HL-60/S4 (cell line): Measurements from ENCODE around the gene GADD45GIP1.
"Not testable (repeated sequence)": the region's sequence is repeated elsewhere in the genome, so short reads cannot be mapped to it uniquely, and the experiment has no call there.

Source experiments
- in situ Hi-C: fragments of 300-500 bp; cut with MboI; formaldehyde crosslinking; loops from 2 replicates; pipeline ENCODE4 v1.14.3; 2022; ENCODE audit warnings: low sequenced_read_pairs

Gene GADD45GIP1

GRCh38 chr19:12965017-12965811, 8.2 kb upstream of the GADD45GIP1 start:
- in situ Hi-C loops: no loop called here

DNA sequence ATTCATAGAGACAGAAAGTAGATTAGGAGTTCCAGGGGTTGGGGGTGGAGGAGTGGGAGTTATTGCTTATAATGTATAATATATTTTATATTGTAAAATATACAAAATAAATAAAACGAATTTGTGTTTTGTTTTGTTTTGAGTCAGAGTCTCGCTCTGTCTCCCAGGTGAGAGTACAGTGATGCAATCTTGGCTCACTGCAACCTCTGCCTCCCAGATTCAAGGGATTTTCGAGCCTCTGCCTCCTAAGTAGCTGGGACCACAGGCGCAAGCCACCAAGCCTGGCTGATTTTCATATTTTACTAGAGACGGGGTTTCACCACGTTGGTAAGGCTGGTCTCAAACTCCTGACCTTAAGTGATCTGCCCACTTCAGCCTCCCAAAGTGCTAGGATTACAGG, 2.5 kb upstream of the GADD45GIP1 start:
- in situ Hi-C loops: no loop called here

DNA sequence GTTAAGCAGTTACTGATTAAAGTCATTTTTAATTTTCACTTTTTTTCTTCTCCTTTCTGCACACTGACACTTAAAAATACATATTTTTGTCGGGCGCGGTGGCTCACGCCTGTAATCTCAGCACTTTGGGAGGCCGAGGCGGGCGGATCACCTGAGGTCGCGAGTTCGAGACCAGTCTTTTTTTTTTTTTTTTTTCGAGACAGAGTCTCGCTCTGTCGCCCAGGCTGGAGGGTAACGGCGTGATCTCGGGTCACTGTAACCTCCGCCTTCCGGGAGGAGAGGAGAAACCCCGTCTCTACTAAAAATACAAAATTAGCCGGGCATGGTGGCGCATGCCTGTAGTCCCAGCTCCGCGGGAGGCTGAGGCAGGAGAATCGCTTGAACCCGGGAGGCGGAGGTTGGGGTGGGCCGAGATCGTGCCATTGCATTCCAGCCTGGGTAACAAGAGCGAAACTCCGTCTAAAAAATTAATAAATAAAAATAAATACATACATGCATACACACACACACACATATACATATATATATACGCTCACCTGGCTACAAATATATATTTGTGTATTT, 448 bp upstream of the GADD45GIP1 start:
- in situ Hi-C loops: not testable (repeated sequence)

DNA sequence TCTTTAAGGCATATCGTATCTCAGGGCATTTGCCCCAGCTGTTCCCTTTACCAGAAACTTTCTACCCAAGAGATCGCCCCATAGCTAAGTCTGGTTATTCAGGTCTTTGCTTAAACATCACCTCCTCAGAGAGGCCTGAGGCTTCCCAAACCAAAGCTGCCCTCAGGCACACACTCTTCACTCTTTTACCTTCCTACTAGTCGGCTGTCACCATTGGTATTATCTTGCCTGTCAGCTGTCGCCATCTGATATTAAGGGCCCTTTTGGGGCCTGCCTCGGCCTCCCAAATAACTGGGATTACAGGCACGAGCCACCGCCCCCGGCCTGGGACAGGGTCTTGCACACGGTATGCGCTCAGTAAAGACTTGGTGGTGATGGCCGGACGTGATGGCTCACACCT, 1.0 kb downstream of the GADD45GIP1 start:
- in situ Hi-C loops: no loop called here

- in situ Hi-C loops: not testable (repeated sequence)
Observed at GRCh38 chr19:12955575-12955974, 1.4 kb downstream of the GADD45GIP1 start.

- in situ Hi-C loops: no loop called here
Observed at GRCh38 chr19:12954612-12954962, 2.4 kb downstream of the GADD45GIP1 start.

DNA sequence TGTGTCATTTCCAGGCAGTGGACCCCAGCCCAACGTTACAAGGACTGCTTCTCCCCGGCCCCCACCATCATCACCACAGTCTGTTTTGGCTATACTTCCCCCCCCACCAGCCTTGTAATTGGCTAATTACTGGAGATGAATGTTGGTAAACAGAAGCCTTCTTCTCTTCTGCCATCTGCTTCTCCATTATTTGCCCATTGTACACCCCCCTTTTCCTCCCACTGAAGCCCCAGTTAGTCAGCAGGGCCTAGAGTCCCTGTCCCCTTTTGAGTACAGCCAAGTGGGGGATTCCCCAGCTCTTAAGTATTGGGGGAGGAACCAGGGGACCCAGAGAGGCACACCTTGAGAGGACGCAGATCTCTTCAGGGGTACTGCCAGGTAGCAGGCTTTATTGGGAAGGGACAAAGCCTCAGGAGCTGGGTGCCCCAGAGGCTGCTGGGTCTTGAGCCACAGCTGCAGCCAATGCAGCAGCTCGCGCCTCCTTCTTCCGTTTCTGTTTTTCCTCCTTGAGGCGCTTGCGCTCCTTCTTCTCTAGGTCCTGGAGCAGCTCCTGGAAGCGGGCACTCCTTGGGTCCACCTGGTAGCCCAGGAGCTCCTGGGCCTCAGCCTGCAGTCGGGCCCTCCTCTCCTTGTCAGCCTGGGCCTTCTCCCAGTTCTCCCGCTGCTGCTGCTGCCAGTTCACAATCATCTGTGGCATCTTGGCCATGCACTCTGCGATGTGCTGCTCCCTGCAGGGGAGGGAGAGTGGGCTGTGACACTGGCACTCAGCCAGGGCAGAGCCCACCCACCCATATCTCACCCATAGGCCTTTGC, 3.0 kb downstream of the GADD45GIP1 start:
- in situ Hi-C loops: no loop called here

DNA sequence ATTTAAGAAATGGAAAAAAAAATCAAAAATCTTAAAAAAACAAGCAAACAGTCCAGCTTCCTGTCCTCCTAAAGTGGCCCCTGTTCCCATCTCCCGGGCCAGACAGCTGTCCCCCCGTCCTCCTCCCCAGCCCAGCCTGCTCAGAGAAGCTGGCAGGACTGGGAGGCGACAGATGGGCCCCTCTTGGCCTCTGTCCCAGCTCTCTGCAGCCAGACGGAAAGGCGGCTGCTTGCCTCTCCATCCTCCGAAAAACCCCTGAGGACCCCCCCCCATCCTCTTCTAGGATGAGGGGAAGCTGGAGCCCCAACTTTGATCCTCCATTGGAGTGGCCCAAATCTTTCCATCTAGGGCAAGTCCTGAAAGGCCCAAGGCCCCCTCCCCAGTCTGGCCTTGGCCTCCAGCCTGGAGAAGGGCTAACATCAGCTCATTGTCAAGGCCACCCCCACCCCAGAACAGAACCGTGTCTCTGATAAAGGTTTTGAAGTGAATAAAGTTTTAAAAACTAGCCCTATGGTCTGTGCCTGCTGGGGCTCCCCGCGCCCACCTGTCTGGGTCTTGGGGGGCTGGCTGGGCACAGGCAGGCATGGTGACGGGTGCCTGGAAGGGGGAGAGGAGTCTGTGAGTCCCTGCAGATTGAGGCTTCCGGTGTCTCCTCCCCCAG, 3.8 kb downstream of the GADD45GIP1 start:
- in situ Hi-C loops: no loop called here

DNA sequence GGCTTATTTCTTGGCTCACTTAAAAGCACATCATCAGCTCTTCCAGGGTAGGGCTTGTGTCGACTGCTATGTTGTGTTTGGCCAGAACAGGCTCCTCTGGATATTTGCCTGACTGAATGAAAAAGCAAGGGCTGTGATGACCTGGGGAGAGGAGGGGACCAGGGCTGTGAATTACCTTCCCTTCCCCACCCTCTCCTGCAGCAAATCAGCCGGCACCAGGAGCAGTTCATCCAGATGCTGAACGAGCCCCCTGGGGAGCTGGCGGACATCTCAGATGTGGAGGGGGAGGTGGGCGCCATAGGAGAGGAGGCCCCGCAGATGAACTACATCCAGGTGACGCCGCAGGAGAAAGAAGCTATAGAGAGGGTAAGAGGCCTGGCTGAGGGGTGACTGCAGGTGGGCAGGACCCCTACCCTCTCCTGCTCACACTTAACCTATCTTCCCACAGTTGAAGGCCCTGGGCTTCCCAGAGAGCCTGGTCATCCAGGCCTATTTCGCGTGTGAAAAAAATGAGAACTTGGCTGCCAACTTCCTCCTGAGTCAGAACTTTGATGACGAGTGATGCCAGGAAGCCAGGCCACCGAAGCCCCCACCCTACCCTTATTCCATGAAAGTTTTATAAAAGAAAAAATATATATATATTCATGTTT, 4.4 kb downstream of the GADD45GIP1 start:
- in situ Hi-C loops: no loop called here

GRCh38 chr19:12952050-12952449, 5.0 kb downstream of the GADD45GIP1 start:
- in situ Hi-C loops: not testable (repeated sequence)

- in situ Hi-C loops: no loop called here
Observed at GRCh38 chr19:12949363-12950283, 7.4 kb downstream of the GADD45GIP1 start.

DNA sequence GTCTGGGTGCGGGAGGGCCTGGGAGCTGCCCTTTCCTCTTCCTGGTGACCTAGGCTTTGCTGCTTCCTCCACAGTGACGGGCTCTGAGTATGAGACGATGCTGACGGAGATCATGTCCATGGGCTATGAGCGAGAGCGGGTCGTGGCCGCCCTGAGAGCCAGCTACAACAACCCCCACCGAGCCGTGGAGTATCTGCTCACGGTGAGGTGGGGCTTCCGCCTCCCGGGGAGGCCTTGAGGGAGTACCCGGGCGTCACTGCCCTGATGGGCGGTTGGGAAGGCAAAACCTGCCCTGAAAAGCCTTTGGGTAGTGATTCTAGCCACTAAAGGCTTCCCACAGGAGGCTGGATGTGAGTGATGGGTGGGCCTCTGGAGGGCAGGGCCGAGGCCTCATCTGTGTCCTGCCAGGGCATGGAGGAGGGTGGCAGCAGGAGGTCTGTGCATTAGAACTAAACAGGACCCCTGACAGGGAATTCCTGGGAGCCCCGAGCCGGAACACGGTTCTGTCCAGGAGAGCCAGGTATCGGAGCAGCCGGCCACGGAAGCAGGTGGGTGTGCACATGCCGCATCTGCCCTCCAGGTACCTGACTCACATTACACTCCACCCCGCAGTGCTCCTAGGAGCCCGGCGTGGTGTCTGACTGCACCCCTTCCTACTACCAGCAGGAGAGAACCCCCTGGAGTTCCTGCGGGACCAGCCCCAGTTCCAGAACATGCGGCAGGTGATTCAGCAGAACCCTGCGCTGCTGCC, 8.2 kb downstream of the GADD45GIP1 start:
- in situ Hi-C loops: no loop called here

GRCh38 chr19:12947702-12948611, 9.1 kb downstream of the GADD45GIP1 start:
- in situ Hi-C loops: no loop called here

DNA sequence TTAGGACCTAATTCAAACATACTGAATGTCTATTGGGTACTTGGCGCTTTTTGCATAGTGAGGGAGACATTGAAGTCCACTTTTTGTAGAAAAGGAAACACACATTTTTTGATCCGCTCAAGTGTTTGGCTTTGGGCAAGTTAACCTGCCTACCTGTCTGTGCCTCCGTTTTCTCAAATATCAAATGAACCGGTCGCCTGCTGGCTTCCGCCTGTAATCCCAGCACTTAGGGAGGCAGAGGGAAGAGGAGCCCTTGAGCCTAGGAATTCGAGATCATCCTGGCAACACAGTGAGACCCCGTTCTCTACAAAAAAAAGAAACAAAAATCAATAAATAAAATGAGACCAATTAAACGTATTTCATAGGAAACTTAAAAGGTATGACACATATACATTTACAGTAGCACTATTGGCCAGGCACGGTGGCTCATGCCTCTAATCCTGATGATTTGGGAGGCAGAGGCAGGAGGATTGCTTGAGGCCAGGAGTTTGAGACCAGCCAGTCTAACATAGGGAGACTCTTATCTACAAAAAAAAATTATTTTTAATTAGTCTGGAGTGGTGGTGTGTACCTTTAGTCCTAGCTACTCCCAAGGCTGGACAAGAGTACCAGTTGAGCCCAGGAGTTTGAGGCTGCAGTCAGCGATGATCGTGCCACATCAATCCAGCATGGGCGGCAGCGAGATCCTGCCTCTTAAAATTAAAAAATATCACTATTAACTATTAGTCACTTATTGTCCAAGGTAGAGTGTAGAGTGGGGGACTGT, 10.1 kb downstream of the GADD45GIP1 start:
- in situ Hi-C loops: no loop called here

DNA sequence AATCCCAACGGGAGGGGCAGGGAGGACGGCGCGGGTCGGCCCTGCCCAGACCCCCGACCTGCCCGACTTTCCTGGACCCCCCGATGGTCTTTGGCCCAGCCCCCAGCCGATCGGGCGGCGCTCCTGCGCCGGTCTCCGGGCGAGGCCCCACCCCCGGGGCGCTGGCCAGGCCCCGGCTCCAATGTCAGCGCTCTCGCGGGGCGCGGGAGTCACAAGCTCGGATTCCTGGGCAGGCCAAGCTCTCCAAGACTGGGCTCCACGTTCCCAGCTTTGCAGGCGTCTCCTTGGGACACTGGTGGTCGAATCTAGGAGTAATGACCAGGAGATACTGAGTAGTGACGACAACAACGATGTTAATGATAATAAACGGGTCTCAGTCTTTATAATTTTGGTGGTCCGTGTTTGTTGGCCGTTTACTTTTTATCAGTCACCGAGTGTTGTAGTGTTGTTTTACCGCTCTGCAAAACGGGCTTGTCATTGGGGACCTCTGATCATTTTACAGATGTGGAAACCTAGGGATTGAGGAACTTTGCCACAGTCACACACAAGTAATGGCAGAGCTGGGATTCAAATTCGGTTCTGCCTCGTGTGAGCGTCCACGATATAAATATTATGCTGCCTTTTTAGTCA, 10.8 kb downstream of the GADD45GIP1 start:
- in situ Hi-C loops: no loop called here

GRCh38 chr19:12945479-12946091, 11.4 kb downstream of the GADD45GIP1 start, which contains the start of gene RAD23A:
Gene RAD23A (plus strand): TSS chr19:12945862. CDS start chr19:12945949, 87 bp downstream.
- in situ Hi-C loops: no loop called here
